Activated CD4-positive, alpha-beta T cell treated with anti-CD3 and anti-CD28 coated beads, Interleukin-2, Interleukin-6, amounts not matched to agents 100 ng/mL and 50 ng/mL, durations not matched to agents 16 hours and 8 hours (primary cell): ENCODE measurements around the gene PTDSS2.
"Not testable (repeated sequence)": the region's sequence is repeated elsewhere in the genome, so short reads cannot be mapped to it uniquely, and the experiment has no call there.

Experiments used
- DNase-seq: peaks from one replicate; pipeline ENCODE4 v3.0.0-alpha.2; 2020

The PTDSS2 gene

DNA sequence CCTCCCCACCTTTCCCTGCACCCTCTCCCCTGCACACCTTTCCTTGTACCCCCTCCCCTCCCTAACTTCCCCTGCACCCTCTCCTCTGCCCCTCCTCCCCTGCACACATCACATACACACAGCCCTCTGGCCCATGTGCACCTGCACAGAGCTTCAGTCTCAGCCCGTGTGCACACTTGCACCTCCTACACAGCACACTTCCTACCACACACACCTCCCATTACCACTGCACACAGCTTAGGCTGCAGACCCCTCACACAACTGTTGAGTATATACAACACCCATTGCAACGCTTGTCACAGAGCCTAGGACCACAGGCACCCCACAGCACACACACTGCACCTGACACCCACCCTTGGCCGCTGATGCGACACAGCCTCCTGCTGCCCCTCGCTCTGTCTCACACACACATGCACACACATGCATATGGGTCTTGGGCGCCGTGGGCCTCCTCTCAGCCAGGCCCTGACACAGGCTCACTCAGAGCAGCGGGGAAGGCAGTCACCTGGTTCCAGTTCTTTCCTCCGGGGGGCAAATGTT, 35.7 kb upstream of the PTDSS2 start:
- no peak for DNase-seq

DNA sequence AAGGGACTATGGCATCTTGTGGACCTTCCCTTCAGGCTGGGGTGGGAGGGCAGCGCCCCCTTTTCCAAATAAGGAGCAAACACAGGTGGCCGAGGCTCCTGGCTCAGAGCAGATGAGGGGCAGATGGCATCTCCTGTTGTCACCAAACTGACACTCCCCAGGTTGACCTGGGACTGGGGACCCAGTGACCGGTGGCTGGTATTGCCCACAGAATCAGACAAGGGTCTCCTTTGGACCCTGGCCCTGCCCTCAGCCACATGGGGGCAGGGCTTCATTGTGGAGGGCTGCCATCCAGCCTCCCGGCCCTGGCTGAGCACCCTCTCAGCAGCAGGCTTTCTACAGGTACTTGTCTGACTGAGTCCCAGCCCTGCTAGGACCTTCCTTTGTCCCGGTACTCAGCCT, 34.4 kb upstream of the PTDSS2 start:
- no peak for DNase-seq

DNA sequence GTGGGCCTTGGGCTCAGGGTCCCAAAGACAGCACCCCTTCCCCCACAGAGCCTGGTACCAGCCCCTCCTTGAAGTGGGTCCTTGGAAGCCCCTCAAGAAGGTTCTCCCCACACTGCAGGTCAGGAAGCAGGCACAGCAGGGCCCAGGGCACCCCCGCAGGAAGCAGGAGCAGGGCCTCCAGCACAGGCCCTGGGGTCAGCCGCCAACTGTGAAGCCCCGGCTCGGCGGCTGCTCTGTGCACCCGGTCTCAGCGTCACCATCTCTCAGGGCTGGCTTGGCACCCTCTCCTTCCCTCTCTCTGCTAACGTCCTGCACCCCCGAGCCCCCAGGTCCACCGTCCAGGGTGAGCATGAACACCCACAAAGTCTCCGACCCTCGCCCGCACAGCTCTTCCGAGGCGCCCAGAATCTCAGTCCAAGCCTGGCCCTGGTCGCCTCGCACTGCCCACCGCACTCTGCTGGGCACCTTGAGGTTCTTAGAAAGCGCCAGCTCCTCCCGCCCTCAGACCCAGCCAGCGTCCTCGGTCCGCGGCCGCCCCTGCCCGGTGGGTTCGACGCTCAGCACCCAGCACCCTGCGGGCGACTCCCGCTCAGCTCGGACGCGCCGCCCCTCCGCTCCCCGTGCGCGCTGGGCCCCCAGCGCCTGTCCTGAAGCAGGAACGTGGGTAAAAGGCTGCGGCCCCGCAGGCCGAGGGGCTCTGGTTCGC, 33.9 kb upstream of the PTDSS2 start:
- DNase-seq: no peak

- peak; percentile 44 for DNase-seq
Measured at GRCh38 chr11:416757-417621, 33.1 kb upstream of the PTDSS2 start.

DNA sequence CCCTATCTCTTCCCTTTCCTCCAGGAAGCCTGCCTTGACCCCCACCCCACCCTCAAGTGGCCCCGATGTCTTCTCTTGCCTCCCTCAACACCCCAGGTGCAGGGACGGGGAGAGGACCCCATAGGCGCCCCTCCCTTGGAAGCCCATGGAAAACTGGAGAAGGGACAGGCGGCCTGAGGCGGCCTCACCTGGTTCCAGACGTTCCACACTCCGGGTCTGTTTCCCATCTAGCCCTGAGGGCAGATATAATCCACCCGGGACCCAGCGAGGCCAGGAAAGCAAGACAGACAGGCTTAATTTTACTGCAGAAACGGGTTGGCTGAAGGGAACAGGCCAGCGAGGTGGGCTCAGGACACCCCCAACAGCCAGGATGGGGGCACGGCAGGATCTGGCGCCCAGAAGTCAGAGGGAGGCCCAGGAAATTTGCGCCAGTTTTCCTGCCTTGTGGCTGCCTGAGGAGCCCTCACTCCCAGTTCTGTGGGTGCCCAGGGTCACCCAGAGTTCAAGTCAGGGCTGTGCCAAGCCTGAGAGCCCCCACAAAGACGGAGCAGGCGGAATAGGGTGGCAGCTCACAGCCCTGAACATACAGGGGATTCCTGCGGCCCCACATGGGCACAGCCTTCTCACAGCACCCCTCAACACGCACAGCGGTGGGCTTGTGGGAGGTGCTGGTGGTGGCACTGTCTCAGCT, 32.3 kb upstream of the PTDSS2 start:
- no peak for DNase-seq

DNA sequence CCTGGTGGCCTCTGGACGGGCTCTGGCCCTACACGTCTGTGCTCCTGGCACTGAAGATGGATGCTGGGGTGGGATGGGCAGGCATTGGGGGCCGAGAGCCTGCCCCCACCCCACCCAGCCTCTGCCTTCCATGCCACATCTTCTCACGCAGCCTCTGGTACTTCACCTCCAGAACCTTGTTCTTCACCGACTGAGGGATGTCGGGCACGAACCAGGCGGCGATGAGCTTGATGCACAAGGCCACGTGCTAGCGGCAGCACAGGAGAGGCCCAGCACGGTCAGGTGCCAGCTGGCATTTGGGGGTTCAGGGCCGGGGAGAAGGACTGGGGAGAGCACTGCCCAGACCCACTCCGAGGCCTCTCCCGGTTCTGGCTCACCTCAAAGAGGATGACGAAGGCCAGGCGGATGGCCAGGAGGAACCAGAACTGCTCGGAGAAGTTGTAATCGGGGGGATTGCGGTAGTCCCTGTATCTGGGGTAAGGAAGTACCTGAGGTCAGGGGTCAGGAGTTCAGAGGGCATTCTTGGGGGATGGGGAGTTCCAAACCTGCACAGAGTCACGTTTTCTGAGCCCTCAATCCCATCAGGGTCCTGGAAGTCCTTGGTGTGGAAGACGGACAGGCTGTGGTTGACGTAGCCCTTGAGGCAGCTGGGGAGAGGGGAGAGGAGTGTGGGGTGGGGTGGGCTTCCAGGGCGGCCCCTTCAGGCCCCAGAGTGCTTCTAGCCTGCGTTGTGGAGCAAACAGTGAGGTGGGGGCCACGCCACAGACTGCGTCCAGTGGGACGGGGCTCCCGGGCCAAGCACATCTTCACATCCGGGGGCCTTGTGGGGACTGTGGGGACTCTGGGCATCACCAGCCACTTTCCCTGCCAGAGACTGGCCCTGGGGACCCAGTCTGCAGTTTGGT, 31.5 kb upstream of the PTDSS2 start:
- no peak for DNase-seq

DNA sequence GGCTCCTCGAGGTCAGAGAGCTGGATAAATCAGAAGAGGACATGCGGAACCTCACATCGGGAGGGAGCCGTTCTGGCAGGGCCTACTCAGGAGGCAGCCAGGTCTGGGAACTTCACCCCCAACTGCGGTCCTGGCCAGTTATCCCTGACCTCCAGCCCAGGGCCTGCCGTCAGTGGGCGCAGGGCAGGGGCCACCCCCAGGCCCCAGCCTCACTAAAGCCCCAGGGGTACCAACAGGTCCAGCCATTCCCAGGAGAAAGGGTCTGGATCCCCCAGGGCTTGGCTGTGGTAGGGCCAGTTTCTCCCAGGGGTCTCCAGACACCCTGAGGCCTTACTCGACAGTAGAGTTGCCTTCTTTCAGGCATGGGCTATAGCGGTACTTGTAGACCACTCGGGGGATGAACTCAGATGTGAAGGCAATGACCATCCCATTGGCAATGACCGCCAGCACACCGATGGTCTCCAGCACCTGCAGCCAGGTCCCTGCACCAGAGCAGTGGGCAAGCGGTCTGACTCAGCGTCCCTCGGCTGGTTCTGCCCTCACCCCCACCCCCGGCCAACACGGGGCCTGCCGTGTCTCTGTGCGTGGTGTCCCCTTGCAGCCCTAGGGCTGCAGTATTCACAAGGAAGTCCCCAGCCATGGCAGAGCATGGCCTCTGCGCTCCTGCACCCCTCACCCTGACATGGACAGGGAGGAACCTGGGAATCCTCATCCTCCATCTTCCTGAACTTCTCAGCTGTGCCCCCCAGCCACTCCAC, 30.7 kb upstream of the PTDSS2 start:
- no peak for DNase-seq

- DNase-seq: no peak
Measured at GRCh38 chr11:420054-420910, 29.8 kb upstream of the PTDSS2 start.

- DNase-seq: no peak
Measured at GRCh38 chr11:420911-421321, 29.2 kb upstream of the PTDSS2 start.

GRCh38 chr11:422249-422656, 27.8 kb upstream of the PTDSS2 start:
- DNase-seq: no peak

DNA sequence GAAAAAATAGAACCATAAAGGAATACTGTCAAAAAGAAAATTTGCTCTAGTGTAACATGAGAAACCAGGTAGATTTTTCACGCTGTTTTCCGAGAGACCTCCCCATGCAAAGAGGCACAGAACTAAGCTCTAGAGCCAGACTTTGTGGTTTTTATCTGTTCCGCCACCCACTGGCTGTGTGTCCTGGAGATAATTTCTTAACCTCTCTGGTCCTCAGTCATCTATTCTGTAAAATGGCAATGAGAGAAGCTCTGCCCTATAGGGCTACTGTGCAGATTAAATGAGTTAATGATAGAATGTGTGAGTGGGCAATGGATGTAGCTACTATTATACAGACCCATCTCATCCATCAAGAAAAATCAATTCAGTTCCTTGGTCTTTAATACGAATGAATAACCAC, 25.8 kb upstream of the PTDSS2 start:
- DNase-seq: no peak

DNA sequence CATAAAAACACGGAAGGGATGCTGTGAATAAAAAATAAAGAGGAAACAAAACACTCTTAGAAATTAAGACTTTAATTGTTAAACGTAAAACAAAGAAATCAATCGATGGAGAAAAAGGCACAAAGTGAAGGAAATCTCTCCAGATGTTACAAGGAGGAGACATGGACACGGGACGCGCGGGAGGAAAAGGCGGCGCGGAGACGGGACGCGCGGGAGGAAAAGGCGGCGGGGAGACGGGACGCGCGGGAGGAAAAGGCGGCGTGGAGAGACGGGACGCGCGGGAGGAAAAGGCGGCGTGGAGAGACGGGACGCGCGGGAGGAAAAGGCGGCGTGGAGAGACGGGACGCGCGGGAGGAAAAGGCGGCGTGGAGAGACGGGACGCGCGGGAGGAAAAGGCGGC, 25.3 kb upstream of the PTDSS2 start:
- not testable (repeated sequence) for DNase-seq

GRCh38 chr11:425301-425700, 24.8 kb upstream of the PTDSS2 start:
- DNase-seq: no peak

DNA sequence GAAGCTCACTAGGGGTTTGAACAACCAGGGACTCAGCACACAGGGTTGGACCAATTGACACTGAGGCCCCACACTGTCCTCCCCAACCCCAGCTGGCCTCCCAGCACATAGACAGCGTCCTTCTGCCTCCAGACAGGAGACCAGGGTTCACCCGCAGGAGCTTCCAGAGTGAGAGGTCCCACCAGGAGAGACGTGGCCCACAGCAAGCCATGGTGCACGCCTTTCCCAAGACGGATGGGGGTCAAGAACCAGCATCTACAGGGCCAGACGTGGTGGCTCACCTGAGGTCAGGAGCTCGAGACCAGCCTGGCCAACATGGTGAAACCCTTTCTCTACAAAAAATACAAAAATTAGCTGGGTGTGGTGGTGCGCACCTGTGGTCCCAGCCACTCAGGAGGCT, 23.2 kb upstream of the PTDSS2 start:
- DNase-seq: no peak

- DNase-seq: no peak
Measured at GRCh38 chr11:428295-428694, 21.8 kb upstream of the PTDSS2 start.

GRCh38 chr11:429391-429790, 20.7 kb upstream of the PTDSS2 start:
- no peak for DNase-seq

- no peak for DNase-seq
Measured at GRCh38 chr11:429931-430456, 20.1 kb upstream of the PTDSS2 start.

GRCh38 chr11:431921-432320, 18.2 kb upstream of the PTDSS2 start:
- DNase-seq: no peak

- DNase-seq: no peak
Measured at GRCh38 chr11:432501-433100, 17.5 kb upstream of the PTDSS2 start.

DNA sequence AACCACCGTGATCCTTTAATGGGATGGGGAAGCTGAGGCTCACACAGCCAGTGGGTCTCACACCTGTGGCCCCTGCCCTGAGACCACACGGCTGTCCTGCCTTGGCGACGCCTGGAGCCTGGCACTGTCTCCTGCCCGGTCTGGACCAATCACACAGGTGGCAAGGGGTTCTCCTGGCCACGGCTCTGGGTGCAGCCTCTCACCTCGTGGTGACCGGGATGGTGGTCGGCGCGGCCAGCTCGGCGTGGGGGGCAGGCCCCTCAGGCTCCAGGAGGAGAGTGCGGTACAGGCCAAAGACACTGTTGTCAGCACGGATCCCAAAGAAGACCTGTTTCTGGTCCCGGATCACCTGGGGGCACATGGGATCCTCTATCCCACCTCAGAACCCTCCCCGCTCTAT, 17.0 kb upstream of the PTDSS2 start:
- DNase-seq: no peak
